Fibroblast of gingiva (primary cell): ENCODE results near the gene LYZL4.
A peak's percentile ranks its signal among the peaks of the same experiment; 100 is the strongest.

Experiments
- DNase-seq: peaks from one replicate; pipeline ENCODE4 v3.0.0-alpha.2; 2011; ENCODE audit warnings: low read depth

LYZL4 gene, protein sequence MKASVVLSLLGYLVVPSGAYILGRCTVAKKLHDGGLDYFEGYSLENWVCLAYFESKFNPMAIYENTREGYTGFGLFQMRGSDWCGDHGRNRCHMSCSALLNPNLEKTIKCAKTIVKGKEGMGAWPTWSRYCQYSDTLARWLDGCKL

DNA sequence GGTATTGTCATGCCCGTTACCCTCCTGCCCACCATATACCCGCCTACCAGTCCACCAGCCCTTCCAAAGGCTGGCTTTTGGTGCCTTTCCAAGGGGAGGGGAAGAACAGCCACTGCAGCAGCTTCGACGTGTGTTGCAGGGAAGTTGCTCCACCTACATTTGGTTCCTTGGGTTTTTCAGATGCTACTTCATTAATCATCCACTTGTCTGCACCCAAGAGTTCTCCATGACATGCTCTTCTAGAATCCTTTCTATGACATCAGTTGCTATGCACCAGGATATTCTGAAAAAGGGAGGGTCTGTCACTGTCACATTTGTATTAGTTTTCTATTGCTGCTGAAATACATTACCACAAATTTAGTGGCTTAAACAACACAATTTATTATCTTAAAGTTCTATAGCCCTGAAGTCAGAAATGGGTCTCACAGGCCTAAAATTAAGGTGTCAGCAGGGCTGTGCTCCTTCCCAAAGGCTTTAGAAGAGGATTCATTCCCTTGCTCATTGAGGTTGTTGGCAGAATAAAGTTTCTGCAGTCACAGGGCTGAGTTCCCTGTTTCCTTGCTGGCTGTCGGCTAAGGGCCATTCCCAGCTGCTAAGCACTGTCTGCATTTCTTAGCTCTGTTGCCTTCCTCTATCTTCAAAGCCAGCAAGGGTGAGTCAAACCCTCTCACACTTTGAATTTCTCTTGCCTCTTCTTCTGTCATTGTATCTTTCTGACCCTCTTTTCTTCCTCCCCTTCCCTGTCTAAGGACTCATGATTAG lies at the start of gene LYZL4:
Gene LYZL4, minus strand, starts transcription at position 241 of the 762 bp plus-strand sequence. CDS start 3,359 bp downstream, outside the sequence.
- no peak for DNase-seq

DNA sequence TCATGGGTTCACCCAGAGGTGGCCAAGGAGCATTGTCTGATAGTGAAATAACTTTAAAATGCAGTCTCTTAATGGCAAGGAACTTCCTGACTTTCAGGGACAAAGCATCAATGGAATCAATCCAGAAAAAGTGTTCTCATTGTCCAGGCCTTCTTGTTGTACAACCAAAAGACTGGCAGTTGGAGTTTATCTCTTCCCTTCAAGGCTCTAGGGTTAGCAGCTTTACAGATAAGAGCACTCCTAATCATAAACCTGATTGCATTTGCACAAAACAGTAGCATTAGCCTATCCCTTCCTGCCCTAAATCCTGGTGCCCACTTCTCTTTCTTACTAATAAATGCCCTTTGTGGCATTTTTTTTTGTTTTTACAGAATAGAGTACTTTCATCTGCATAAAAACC lies 48.7 kb upstream of the LYZL4 start:
- DNase-seq = no peak

DNA sequence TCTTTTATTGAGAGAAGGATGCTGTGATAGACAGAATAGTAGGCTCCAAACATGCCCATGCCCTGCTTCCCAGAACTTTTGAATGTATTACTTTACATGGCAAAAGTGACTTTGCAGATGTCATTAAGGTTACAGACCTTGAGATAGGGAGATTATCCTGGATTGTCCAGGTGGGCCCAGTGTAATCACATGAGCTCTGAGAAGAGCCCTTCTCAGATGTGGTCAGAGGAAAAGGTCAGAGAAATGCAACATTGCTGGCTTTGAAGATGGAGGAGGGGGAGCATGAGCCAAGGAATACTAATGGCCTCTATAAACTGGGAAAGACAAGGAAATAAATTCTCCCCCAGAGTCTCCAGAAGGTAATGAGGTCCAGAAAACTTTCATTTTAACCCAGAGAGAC lies 45.8 kb upstream of the LYZL4 start:
- DNase-seq = no peak

DNA sequence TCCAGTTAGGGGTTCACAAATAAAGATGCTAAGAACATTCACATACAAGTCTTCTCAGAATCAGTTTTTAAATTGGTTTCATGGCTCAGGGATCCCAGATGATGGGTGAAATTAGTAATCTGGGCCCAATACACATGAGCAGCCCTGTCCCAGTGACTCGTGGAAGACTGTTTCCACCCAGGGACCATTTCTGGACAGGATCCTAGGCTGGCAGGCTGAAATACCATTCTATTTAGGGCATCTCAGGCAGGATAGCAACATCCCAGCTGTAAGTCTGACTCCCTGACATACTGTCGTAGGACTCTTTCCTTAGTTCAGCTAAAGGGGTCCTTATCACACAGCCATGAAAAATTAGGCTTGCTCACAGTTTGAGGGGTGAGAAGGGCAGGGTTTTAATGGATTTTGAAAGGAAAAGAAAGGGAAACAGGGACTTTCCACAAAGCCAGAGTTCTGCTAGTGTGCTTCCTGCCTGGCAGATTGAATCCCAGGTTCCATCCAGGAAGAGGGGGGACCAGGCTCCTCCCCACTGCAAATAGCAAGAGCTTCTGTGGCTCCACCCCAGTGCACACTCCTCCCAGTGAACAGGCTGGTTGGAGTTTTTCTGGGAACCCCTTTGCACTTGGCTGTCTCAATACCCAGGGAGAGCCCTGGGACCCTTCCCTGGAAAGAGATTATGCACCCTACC lies 41.3 kb upstream of the LYZL4 start:
- DNase-seq = no peak

DNA sequence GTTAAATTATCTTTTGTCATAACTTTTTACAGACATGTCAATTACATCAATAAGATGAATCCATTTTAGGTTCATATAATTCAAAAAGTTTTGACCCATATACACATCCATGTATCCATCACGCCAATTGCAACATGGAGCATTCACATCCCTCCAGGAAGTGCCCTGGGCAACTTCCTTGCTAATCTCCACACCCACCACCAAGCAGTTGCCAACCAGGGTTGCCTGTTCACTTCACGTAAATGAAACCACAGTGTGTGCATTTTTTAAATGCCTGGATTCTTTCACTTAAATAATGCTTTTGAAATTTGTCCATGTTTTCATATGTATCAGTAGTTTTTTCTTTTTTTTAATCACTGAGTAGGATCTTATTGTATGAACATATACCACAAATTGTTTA lies 40.7 kb upstream of the LYZL4 start:
- no peak for DNase-seq

DNA sequence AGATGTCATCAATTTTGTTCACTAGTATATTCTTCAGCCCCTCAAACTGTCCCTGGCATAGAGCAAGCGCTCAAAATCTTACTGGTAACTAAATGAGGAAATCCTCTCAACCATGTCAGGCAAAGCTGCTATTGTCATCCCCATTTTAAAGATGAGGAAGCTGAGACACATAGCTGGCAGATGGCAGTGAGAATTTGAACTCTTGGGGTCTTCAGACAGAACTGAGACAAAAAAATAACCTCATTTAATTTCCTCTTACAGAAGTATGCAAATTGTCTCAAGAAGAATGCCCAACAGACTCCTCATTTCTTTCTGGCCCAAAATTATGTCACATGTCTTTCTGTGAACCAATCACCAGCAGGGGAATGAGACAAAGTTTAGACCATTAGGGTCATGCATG lies 40.2 kb upstream of the LYZL4 start:
- no peak for DNase-seq

DNA sequence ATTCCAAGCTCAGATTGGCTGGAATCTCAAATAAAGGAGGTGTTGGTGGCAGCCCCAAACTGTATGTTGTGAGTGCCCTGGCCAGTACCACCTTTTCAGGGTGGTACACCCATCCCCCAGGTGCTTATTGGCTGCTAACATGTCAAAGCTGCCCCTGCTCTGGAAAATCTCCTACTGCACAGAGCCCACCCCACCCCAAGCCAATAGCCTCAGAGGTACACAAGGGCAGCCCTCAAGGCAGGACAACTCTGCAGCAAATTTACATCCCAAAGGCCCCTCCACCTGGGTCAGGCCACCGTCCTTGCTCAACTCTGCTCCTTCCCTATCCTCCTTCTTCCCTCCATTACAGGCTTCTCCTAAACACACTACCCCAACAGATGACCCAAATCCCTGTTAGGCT lies 37.1 kb upstream of the LYZL4 start:
- DNase-seq = no peak

DNA sequence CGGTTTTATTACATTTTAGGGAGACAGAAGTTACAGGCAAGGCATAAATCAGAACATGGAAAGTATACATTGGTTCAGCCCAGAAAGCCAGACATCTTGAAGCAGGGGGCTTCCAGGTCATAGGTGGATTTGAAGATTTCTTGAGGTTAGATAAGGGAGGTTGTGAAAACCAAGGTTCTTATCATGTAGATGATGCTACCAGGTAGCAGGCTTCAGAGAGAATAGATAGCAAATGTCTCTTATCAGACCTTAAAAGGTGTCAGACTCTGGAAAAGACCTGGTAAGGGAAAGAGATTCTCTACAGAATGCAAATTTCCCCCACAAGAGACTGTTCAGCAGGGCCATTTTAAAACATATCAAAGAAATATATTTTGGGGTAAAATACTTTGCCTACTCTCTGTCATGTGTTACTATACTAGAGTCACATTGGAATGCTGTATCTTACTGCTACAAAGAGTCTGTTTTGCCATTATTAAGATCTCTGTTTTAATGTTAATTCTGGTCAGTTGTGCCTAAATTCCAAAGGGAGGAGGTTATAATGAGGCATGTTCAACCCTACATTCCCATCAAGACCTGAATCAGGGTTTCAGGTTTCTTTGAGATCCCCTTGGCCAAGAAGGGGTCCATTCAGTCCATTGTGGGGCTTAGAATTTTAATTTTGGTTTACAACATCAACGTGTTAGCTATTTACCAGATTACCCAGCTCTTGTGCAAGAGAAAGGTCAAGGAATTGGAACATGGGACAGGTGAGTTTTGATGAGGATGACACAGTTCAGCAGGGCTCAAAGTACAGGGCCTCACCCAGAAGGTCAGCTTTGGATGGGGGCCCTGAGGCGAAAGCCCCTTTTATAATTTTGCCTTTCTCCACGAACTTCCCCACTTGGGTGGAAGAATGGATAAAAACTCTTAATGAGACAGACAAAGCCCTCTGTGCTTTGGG lies 36.0 kb upstream of the LYZL4 start:
- DNase-seq = no peak

DNA sequence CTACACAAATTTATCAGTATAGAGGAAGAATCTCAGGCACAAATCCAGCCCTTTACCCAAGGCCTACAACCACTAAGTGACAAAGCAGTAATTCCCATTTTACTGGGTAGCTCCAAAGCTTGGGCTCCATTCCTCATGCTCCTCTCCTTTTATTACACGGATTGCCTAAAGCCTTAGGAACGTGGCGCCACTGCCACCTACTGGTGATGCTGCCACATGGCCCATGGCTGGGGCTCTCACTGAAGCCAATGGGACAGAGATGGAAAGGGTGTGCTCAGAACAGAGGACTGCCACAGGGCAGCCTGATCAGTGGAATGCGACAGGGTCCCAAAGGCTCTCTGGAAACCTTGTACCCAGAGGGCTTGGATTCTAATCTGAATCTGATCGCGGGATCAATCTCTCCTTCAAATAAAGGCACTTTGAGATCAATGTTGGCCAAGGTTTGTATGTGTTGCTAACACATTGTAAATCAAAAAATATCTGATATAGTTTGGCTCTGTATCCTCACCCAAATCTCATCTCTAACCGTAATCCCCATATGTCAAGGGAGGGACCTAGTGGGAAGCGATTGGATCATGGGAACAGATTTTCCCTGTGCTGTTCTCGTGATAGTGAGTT lies 33.5 kb upstream of the LYZL4 start:
- DNase-seq = peak; percentile 62

DNA sequence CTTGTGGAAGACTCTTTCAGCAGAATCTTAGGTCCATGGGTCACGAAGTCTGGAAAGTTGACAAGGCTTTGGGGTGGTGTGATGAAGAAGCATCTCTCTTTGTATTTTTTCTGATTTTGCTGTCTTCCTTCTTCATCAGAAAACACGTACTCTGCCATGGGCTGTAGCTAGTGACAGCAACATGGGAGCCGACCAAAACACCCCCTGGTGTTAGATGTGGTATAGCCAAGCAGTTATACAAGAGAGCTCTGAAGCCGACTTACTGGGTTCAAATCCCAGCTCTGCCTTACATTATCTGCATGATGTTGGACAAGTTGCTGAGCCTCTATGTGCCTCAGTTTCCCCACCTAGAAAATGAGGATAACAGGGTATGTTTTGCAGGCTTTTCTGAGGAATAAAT lies 32.9 kb upstream of the LYZL4 start:
- DNase-seq = no peak

DNA sequence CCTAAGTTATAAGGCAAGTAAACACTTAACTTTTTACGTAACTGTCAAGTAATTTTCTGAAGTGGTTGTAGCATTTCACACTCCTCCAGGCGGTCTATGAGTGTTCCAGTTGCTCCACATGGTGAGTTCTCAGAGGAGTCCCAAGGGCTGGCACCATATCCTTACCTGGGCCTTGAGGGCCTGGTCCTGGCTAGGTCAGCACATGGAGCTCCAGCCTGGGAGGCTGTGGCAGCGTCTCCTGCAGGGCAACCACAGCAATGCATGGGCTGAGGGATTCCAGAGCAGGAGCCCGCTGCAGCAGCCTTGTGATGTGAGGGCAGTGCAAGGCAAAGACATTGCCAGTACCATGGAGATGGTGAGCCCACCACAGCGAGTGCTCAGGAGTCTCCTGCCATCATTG lies 32.2 kb upstream of the LYZL4 start:
- DNase-seq = no peak

DNA sequence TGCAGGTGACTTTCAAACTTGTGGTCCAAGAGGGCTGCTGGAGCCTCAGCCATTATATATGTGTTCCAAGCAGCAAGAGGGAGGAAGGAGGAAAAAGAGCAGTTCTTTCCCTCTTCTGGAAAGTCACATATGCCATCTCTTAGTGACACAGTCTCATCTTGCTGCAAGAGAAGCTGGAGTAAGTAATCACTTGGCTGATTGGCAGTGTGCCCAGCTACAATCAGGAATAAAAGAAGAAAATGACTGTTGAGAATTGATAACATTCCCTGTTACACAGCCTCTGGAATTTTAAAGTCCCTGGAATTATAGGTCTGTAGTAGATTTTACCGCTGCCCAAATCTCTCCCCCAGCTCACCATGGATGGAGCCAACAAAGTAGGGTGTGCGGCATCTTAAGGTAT lies 31.4 kb upstream of the LYZL4 start:
- DNase-seq = no peak

DNA sequence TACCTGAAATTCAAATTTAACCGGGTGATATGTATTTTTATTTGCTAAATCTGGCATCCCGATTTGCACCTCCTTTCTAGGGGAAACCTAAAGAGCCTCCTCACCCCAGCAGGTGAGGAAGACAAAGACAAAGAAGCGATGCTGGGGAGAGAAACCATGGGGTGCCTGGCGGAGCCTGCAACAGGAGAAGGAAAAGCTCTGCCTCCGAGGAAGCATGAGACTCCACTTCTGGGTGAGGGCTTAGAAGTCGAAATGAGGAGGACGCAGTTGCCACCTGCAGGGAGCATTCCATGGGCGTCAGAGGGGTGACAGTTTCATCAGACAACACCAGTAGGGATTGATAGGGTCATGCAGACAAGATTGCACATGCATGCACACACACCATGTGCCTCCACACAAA lies 30.5 kb upstream of the LYZL4 start:
- no peak for DNase-seq

DNA sequence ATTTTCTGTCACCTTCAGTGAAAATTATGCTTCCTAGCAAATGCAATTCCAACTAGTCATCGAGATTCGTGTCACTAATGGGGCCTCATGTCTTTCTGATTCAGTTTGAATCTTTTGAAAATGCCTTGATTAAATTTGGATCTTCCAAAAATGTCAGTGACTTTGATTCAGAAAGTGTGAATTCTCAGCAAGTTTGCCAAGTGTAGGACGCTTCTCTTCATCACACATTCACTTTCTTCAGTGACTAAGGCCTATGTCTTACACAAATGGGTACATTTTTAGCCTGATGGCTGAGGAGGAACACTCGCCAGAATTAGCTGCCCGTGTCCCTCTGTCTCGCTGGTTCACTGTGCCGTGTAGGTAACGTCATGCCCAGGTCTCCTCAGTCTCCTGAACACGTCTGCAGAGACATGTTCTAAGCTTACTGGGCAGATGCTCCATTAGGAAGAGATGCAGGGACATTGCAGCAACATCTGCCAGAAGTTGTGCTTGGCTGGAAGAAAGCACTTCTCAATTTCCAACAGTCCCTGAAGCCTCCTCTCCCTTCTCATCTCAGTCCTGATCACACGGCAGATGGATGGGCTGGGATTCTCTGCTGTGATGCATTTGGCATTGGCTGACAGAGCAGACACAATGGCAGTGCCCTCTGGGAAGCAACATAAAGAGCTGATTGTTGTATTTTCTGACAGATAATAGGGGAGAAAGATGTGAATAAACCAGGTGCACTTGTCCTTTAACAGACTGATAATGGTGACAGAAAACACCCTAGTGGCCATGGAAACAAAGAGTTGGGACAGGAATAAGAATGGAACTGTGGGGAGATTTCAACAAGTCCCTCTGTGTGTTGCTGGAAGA lies 29.1 kb upstream of the LYZL4 start:
- no peak for DNase-seq

DNA sequence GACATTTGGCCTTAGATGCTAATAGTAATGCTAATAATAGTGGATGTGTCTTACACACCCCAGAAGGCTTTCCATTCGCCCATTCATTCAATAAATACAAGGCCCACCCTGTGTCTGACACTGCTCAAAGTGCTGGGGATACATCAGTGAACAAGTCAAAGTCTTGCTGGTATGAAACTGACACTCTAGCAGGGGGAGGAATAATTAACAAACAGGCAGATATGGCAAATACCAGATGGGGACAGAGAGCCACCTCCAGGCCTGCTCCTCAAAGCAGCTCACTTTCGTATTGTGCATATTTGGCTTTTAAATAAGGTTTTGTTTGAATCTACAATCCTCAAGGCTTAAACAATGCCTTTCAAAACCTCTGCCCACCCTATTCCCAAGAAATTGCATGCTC lies 28.3 kb upstream of the LYZL4 start:
- no peak for DNase-seq

DNA sequence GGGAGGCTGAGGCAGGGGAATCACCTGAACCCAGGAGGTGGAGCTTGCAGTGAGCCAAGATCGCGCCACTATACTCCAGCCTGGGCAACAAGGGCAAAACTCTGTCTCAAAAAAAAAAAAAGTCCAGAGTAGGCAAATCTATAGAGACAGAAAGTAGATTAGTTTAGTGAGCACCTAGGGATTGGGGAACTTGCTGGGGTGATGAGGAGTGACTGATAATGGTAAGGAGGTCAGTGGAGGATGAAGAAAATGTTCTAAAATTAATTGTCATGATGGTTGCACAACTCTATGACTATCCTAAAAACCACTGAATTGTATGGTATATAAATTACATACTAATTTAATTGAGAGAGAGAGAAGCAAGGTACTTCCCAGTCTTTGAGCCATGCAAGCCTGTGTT lies 27.8 kb upstream of the LYZL4 start:
- DNase-seq = no peak

DNA sequence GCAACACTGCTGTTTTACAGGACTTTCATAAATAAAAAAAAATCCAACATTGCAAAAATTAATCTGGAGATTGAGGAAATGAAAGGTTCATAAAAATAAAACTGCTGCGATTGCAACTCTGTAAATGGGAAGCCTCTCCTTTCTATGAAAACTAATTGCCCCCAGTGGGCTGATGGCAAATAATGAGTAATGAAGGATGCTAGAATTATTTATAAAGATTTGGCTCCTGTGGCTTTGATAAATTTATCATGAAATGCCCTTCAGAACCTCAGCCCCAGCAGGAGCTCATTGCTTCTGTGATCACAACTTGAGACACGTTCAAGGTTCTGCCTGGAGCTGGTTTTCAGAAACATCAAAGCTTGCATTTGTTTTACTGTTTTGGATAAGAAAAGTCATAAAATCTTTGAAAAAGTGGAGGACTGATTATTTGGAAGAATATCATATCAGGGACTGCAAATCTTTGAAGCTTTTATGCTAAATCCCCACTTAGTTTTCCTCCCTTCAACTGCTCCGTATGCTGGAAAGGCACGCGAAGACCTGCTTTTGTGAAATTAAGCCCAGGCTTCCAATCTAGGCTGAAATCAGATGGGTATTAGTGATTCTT lies 24.5 kb upstream of the LYZL4 start:
- no peak for DNase-seq

DNA sequence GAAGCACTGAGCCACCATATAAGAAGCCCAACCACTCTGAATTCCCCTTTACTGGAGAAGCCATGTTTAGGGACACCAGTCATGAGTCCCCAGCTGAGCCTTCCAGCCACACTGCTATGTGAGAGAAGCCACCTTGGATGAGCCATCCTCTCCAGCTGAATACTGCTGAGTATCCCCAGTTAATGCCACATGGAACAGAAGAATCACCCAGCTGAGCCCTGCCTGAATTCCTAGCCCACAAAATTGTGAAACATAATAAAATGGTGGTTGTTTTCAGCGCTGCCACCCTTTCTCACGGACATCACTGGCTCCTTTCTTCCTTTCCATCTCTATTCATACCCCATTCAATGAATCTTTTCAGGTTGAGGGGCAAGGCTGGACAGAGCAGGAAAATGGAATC lies 22.1 kb upstream of the LYZL4 start:
- no peak for DNase-seq

DNA sequence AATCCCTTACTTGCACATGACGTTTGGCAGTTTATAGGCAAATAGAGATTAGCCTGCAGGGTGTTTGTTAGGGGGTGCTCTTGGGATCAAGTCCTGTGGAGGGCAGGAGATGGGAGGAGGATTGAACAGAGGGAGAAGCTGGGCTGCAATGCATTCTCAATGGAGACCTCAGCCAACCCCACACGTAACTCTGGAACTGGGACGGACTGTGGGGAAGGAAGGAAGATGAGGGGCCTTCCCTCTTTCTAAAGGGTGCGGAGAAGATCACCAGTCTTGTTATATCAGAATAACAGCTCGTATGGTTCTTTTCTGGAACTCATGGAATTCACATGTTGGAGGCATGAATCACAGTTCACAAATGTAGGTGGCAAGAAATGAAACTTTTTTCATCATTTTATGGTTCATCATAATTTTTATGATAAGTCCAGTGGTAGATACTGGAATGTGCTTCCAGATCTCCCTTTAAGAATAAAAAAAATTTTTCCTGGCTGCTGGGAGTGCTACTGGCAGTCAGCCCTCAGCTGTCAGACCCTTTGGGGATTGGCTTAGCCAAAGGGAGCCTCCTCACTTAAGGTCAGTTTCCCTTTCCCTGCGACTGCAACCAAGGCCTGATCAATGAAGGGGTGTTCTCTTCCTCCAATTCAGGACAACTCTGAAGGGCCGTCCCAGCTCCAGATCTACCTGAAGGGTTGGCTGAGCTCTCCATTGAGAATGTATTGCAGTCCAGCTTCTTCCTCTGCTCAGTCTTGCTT lies 20.5 kb upstream of the LYZL4 start:
- no peak for DNase-seq

DNA sequence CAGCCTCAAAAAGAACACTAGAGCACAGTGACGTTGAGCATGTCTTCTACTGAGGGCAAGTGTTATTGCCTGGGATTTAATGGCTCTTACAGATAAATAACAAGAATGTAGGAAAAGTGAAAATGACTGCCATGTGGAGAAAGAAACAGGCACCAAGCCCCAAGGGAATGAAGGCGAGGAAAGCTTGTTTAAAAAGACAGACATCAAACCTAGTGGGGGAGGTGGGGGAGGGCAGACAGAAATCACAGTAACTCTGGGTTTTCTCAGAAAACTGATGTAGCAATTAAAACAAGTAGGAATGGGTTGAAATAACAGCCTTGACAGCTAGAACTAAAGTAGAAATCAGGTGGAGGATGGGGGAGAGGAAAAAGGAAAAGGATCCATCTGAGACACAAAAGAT lies 18.4 kb upstream of the LYZL4 start:
- DNase-seq = no peak
